GM21381 (cell line): ENCODE data around the gene SPACA9.

Experiments
- ATAC-seq: cut with Tn5 transposase; IDR thresholded peaks from one replicate; pipeline ENCODE4 v1.9.1; 2021; ENCODE audit warnings: mild to moderate bottlenecking, moderate library complexity; ENCODE audit not compliant: unreplicated experiment

The SPACA9 gene

DNA sequence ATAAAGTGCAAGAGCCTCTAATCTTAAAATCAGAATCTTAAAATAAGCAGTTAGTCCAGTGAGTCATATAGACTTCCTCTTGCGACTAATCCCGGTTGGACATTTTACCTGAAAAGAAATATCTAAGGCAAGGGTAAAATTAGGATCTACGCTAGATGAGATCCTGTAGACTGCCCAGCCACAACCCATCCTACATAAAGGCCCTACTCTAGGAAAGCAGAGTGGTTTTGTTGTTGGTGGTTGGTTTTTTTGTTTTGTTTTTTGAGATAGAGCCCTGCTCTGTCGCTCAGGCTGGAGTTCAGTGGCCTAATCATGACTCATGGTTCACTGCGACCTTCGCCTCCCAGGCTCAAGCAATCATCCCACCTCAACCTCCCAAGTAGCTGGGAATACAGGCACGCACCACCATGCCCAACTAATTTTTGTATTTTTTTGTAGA, 58.8 kb downstream of the SPACA9 start:
- ATAC-seq: no peak

- ATAC-seq: no peak
Observed at GRCh38 chr9:132939169-132939568, 60.5 kb downstream of the SPACA9 start.
